PC-3 (cell line): ENCODE data around the gene PTPRD.

Source experiments
- CTCF ChIP-seq: fragments of 300-600 bp; sonication (generic); conservative IDR thresholded peaks from 2 replicates; pipeline ENCODE4 v1.5.1; 2017; ENCODE audit warnings: antibody characterized with exemption, low read depth, mild to moderate bottlenecking, low read length
- EZH2phosphoT487 ChIP-seq: fragments of 300-600 bp; sonication (generic); IDR thresholded peaks from 2 replicates; pipeline ENCODE4 v1.6.1; 2018; ENCODE audit warnings: mild to moderate bottlenecking, antibody characterized with exemption, low read length, borderline replicate concordance

GRCh38 chr9:8265281-8265680, 2347.5 kb downstream of the PTPRD start:
- no peak for TF ChIP-seq CTCF
- TF ChIP-seq EZH2phosphoT487 = no peak
